Keratinocyte (primary cell): Measurements from ENCODE around the gene KRT3. TPM values are rescaled to one million over a fixed set of nuclear protein-coding genes. Genes with fewer than 3 reads are reported as not detected.

ENCODE experiments used
- DNase-seq: peaks from one replicate; pipeline ENCODE4 v3.0.0-alpha.2; 2011; ENCODE audit warnings: low read depth, missing footprints, low spot score
- FAIRE-seq: peaks from 2 replicates; lab custom pipeline; 2011; peaks lifted over from hg19 to GRCh38; lab: Jason Lieb, UNC
- H2AFZ ChIP-seq: 2 replicates; pipeline ENCODE4 v1.6.0; 2012; ENCODE audit warnings: low read length, control low read depth, inconsistent platforms; ENCODE audit not compliant: control insufficient read depth
- H3K27ac ChIP-seq: 2 replicates; pipeline ENCODE4 v1.5.1; 2011; ENCODE audit warnings: low read length; ENCODE audit not compliant: control insufficient read depth, insufficient read depth
- H3K27me3 ChIP-seq: 3 replicates; pipeline ENCODE4 v1.6.0; 2011; ENCODE audit warnings: low read length; ENCODE audit not compliant: control insufficient read depth, insufficient read depth; ENCODE audit errors: extremely low read depth
- H3K36me3 ChIP-seq, 2 experiments: 2 replicates in 1 of 2; 3 replicates in 1 of 2; pipeline ENCODE4 v1.5.1; 2011; ENCODE audit warnings: low read length in 2 of 2, mild to moderate bottlenecking in 1 of 2; ENCODE audit not compliant: control insufficient read depth in 2 of 2, insufficient read depth in 2 of 2; ENCODE audit errors: extremely low read depth in 1 of 2
- H3K4me1 ChIP-seq: 3 replicates; pipeline ENCODE4 v1.5.1; 2011; ENCODE audit warnings: low read length; ENCODE audit not compliant: control insufficient read depth, insufficient read depth; ENCODE audit errors: extremely low read depth
- H3K4me2 ChIP-seq: 3 replicates; pipeline ENCODE4 v1.6.0; 2011; ENCODE audit warnings: low read depth, low read length; ENCODE audit not compliant: control insufficient read depth, insufficient read depth; ENCODE audit errors: extremely low read depth
- H3K4me3 ChIP-seq, 3 experiments: fragments of 200-600 bp in 1 of 3; sonication (generic) in 1 of 3; 2 replicates in 2 of 3; 3 replicates in 1 of 3; pipeline ENCODE4 v1.5.1; 2011 to 2016; ENCODE audit warnings: low read length in 3 of 3, mild to moderate bottlenecking in 3 of 3, control low read depth in 2 of 3, inconsistent platforms in 1 of 3, low read depth in 1 of 3, mixed read lengths in 1 of 3, mixed run types in 1 of 3, moderate library complexity in 1 of 3; ENCODE audit not compliant: control insufficient read depth in 2 of 3, insufficient read depth in 2 of 3; ENCODE audit errors: extremely low read depth in 1 of 3
- H3K79me2 ChIP-seq: 2 replicates; pipeline ENCODE4 v1.6.0; 2012; ENCODE audit warnings: low read length; ENCODE audit not compliant: control insufficient read depth, insufficient read depth
- H3K9ac ChIP-seq: 3 replicates; pipeline ENCODE4 v1.6.0; 2011; ENCODE audit warnings: low read length; ENCODE audit not compliant: control insufficient read depth, insufficient read depth; ENCODE audit errors: extremely low read depth
- H3K9me1 ChIP-seq: 3 replicates; pipeline ENCODE4 v1.6.0; 2011; ENCODE audit warnings: low read length; ENCODE audit not compliant: control insufficient read depth, insufficient read depth; ENCODE audit errors: extremely low read depth
- H3K9me3 ChIP-seq: 2 replicates; pipeline ENCODE4 v1.5.1; 2012; ENCODE audit warnings: low read depth, low read length; ENCODE audit not compliant: control insufficient read depth
- H4K20me1 ChIP-seq: 3 replicates; pipeline ENCODE4 v1.6.0; 2011; ENCODE audit warnings: low read length; ENCODE audit not compliant: control insufficient read depth, insufficient read depth; ENCODE audit errors: extremely low read depth
- CTCF ChIP-seq, 3 experiments: IDR thresholded peaks in 1 of 3; conservative IDR thresholded peaks in 1 of 3; optimal IDR thresholded peaks in 1 of 3; 2 replicates in 2 of 3; 3 replicates in 1 of 3; pipeline versions ENCODE3 to v1.5.1; 2011; ENCODE audit warnings: low read length in 3 of 3, mild to moderate bottlenecking in 3 of 3, moderate library complexity in 2 of 3, control low read depth in 1 of 3, inconsistent platforms in 1 of 3; ENCODE audit not compliant: insufficient read depth in 2 of 3; ENCODE audit errors: extremely low read depth in 1 of 3
- EZH2 ChIP-seq: IDR thresholded peaks from one replicate; pipeline ENCODE4 v1.6.1; 2012; ENCODE audit warnings: inconsistent platforms, mild to moderate bottlenecking, low read length, moderate library complexity
- dilution Hi-C: fragments of 300-500 bp; cut with MboI; formaldehyde crosslinking; loops from one replicate; pipeline ENCODE4 v1.7.0; 2020; ENCODE audit warnings: low sequenced_read_pairs; ENCODE audit not compliant: extremely low pct_ligation_motif_present
- polyA plus RNA-seq, 5 experiments: library from polyadenylated mRNA; depleted of rRNA in 3 of 5; stranded (reverse) in 3 of 5; stranded (forward) in 1 of 5; unstranded in 1 of 5; fragments of >200 nt; gene quantifications; 1 replicate in 1 of 5; 2 replicates in 3 of 5; 3 replicates in 1 of 5; pipeline versions ENCODE4 v1.2.1 to v1.2.3, GENCODE V29; 2011 to 2012; ENCODE audit warnings: missing spikeins in 2 of 5, low read depth in 1 of 5, low replicate concordance in 1 of 5

KRT3 gene
- polyA plus RNA-seq, 1 donor (not counting 4 experiments of a cell fraction or from before 2014, with no cell fraction given), result 0.29 TPM

GRCh38 chr12:52836491-52837412, 40.8 kb upstream of the KRT3 start:
- peaks cover 17% of the 10 kb centered on the region for H3K4me1 ChIP-seq
- H3K9me3 ChIP-seq, result no peaks in the 10 kb centered on the region
- dilution Hi-C loops, result no loop called here
- TF ChIP-seq EZH2 (no peak), CTCF (optimal IDR thresholded peaks at IDR 0.05 in 1 of 3, IDR thresholded peaks at IDR 0.05 in 1 of 3, conservative IDR thresholded peaks at IDR 0.05 in 1 of 3; ENCODE audit: extremely low read depth in 1 of 3, insufficient read depth in 2 of 3, low read length in 3 of 3) (no peak)
- no peaks in the 10 kb centered on the region for H3K79me2 ChIP-seq
- FAIRE-seq (no peak), DNase-seq (no peak)
- H3K9me1 ChIP-seq, result no peaks in the 10 kb centered on the region
- no peaks in the 10 kb centered on the region for H3K36me3 ChIP-seq
- no peak overlapping the region for H2AFZ ChIP-seq
- H3K9ac ChIP-seq, result no peak overlapping the region
- no peak overlapping the region for H3K4me2 ChIP-seq
- H3K27me3 ChIP-seq, result peaks cover 10% of the 10 kb centered on the region
- no peak overlapping the region for H3K4me3 ChIP-seq
- no peak overlapping the region for H3K27ac ChIP-seq
- H4K20me1 ChIP-seq, result no peaks in the 10 kb centered on the region

GRCh38 chr12:52836042-52836466, 40.1 kb upstream of the KRT3 start:
- Histone ChIP-seq H3K9me3 (no peaks in the 10 kb centered on the region), H2AFZ (no peak overlapping the region), H3K27ac (no peak overlapping the region), H4K20me1 (no peaks in the 10 kb centered on the region), H3K9ac (no peak overlapping the region), H3K4me3 (no peak overlapping the region), H3K9me1 (no peaks in the 10 kb centered on the region), H3K79me2 (no peaks in the 10 kb centered on the region), H3K4me2 (no peak overlapping the region), H3K4me1 (peaks cover 17% of the 10 kb centered on the region), H3K27me3 (peaks cover 10% of the 10 kb centered on the region), H3K36me3 (no peaks in the 10 kb centered on the region)
- no peak for DNase-seq
- TF ChIP-seq EZH2 (no peak), CTCF (optimal IDR thresholded peaks at IDR 0.05 in 1 of 3, IDR thresholded peaks at IDR 0.05 in 1 of 3, conservative IDR thresholded peaks at IDR 0.05 in 1 of 3; ENCODE audit: extremely low read depth in 1 of 3, insufficient read depth in 2 of 3, low read length in 3 of 3) (no peak)
- dilution Hi-C loops, result no loop called here
- no peak for FAIRE-seq
